Erythroblast (primary cell): Measurements from ENCODE around the gene PDZD8.

Source experiments
- GATA1 ChIP-seq: IDR thresholded peaks from 2 replicates; pipeline ENCODE4 v1.6.1; 2011; ENCODE audit warnings: low read depth, mild to moderate bottlenecking, control low read depth, low read length, moderate library complexity
- POLR2A ChIP-seq: IDR thresholded peaks from 2 replicates; pipeline ENCODE4 v1.6.1; 2011; ENCODE audit warnings: mild to moderate bottlenecking, low read length

- TF ChIP-seq POLR2A (no peak), GATA1 (no peak)
Measured at GRCh38 chr10:117324367-117324766, 50.9 kb downstream of the PDZD8 start.
